Brain microvascular endothelial cell (primary cell): Measurements from ENCODE around the gene MAP4K5.

Experiments used
- DNase-seq: peaks from one replicate; pipeline ENCODE4 v3.0.0-alpha.2; 2020
- H3K27ac ChIP-seq: fragments of 250-450 bp; sonication (Bioruptor Pico); 2 replicates; pipeline ENCODE4 v1.5.1; 2020; ENCODE audit warnings: mild to moderate bottlenecking, moderate library complexity
- H3K27me3 ChIP-seq: fragments of 250-450 bp; sonication (Bioruptor Pico); replicated peaks from 2 replicates; pipeline ENCODE4 v1.5.1; 2020; ENCODE audit warnings: mild to moderate bottlenecking
- H3K36me3 ChIP-seq: fragments of 250-450 bp; sonication (Bioruptor Pico); replicated peaks from 2 replicates; pipeline ENCODE4 v1.5.1; 2020; ENCODE audit warnings: mild to moderate bottlenecking
- H3K4me3 ChIP-seq: 2 replicates; pipeline ENCODE4 v1.5.1; 2011; ENCODE audit warnings: low read depth, mild to moderate bottlenecking, control low read depth, low read length, moderate library complexity
- CTCF ChIP-seq: IDR thresholded peaks from 2 replicates; pipeline ENCODE4 v1.5.1; 2011; ENCODE audit warnings: low read depth, mild to moderate bottlenecking, moderate library complexity, low read length, control low read depth, inconsistent platforms; ENCODE audit errors: missing control alignments
- in situ Hi-C: cut with HindIII; loops from 2 replicates; pipeline ENCODE4 v1.10.0; 2017; ENCODE audit warnings: low sequenced_read_pairs, low pct_ligation_motif_present

The MAP4K5 gene

DNA sequence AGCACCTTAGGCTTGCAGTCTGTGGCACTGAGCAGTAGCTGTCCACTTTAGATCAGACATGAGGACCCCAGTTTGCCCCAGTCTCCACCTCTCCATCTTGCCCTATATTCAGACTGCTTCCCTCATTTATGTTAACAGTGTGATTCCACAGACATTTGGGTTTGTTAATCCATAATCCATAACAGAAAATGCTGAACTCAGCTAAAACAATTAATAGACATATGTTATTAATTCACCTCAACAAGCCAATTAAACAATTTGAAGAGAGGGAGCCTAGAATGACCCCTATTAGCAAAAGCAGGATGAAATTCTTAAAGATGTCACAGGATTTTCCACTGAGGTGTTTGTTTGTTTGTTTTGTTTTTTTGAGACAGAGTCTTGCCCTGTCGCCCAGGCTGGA is 144.8 kb downstream of the MAP4K5 start:
- Histone ChIP-seq H3K27me3 (no peaks in the 10 kb centered on the region), H3K36me3 (no peaks in the 10 kb centered on the region), H3K4me3 (no peak overlapping the region), H3K27ac (no peak overlapping the region)
- TF ChIP-seq CTCF: no peak
- DNase-seq: no peak
- in situ Hi-C loops: no loop called here

DNA sequence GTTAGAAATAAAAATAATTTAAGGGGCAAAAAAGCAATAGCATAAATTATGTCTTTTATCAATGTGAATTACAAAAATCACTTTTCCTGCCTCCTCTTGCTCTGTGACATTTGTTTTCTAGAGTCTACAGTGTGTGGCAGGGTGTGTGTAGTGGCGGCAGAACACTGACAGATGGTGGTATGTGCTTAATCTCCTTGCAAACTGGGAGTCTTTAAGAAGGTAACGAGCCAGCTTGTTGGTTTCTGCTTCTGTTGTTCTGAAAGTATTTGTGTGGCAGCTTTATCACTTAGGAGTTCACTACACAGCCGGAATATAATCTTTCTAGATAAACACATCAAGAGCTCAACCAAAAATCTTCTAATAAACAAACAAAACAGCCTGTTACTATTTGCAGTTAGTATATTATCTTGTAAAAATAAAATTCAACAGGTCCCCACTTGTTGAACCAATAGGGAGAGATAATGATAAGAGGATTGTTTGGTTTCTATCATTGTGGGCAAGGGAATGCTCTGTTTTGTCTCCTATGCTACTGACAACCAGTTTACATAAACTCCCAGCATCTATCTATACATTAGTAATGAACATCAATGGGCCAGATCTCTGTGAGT is 148.6 kb downstream of the MAP4K5 start:
- no peak for DNase-seq
- H3K4me3 ChIP-seq: no peak overlapping the region
- TF ChIP-seq CTCF: no peak
- in situ Hi-C loops: no loop called here
- no peak overlapping the region for H3K27ac ChIP-seq
- H3K36me3 ChIP-seq: no peaks in the 10 kb centered on the region
- no peaks in the 10 kb centered on the region for H3K27me3 ChIP-seq

- no peak for TF ChIP-seq CTCF
- H3K27me3 ChIP-seq: no peaks in the 10 kb centered on the region
- in situ Hi-C loops: no loop called here
- no peak for DNase-seq
- H3K4me3 ChIP-seq: no peak overlapping the region
- no peaks in the 10 kb centered on the region for H3K36me3 ChIP-seq
- H3K27ac ChIP-seq: no peak overlapping the region
Observed at GRCh38 chr14:50381823-50382287, 150.5 kb downstream of the MAP4K5 start.

- in situ Hi-C loops: no loop called here
- DNase-seq: no peak
- H3K36me3 ChIP-seq: no peaks in the 10 kb centered on the region
- no peak for TF ChIP-seq CTCF
- H3K27ac ChIP-seq: no peak overlapping the region
- H3K4me3 ChIP-seq: no peak overlapping the region
- no peaks in the 10 kb centered on the region for H3K27me3 ChIP-seq
Observed at GRCh38 chr14:50381008-50381407, 151.4 kb downstream of the MAP4K5 start.

DNA sequence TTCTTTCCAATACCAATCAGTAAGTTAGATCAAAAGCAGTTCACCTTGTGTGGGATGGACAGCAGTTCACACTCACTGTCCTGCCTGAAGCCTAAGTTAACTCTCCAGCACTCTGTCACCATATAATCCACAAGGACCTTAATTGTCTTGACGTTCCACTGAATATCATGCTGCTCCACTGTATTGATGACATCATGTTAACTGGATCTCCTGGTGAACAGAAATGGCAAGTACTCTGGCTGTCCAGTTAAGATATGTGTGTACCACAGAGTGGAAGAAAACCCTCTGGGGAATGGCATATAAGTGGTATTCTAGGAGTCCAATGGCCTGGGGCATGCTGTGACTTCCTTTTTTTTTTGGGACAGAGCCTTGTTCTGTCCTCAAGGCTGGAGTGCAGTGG is 151.9 kb downstream of the MAP4K5 start:
- Histone ChIP-seq H3K27me3 (no peaks in the 10 kb centered on the region), H3K4me3 (no peak overlapping the region), H3K36me3 (no peaks in the 10 kb centered on the region), H3K27ac (no peak overlapping the region)
- DNase-seq: no peak
- no peak for TF ChIP-seq CTCF
- in situ Hi-C loops: no loop called here

- in situ Hi-C loops: no loop called here
- no peak for TF ChIP-seq CTCF
- Histone ChIP-seq H3K27me3 (no peaks in the 10 kb centered on the region), H3K36me3 (no peaks in the 10 kb centered on the region), H3K27ac (no peak overlapping the region), H3K4me3 (no peak overlapping the region)
- no peak for DNase-seq
Observed at GRCh38 chr14:50379563-50379962, 152.8 kb downstream of the MAP4K5 start.
